ENCODE data around the gene CDC42BPG.
A peak's percentile ranks its signal among the peaks of the same experiment; 100 is the strongest.

Gene CDC42BPG

DNA sequence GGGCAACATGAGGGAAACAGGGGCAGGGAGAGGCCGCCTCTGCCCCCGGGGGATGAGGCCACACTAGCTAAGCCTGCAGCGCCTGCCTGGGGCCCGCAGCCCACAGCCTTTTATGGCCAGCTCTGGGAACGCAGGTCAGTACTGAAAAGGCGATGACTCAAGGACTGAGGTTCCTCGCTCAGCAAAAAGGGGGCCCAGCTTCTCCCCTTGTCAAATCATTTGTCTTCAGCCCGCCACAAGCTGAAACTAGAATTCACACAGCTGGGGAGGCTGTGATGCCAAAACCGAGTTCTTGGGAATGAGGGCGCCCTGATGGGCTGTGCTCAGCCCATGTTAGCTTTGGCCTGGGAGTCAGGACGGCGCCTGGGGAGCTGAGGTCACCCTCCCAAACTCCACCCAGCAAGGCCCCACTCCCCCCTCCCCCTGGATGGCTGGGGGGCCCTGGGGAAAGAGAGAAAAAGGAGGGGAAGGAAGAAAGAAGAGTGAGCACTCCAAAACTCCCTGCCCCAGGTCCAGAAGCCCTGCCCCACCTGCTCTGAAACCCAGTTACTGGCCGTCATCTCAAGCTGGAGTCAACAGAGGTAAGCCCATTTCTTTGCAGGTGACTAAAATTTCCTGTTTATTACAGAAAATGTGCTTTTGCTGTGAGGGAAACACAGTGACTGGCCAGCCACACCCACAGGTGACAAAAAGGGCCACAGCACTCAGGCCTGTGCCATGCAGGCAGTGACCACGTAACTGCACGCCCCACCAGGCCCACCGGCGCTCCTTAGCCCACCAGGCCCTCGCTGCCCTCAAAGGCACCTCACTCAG lies 20.2 kb upstream of the CDC42BPG start:
- no peak for DNase-seq

DNA sequence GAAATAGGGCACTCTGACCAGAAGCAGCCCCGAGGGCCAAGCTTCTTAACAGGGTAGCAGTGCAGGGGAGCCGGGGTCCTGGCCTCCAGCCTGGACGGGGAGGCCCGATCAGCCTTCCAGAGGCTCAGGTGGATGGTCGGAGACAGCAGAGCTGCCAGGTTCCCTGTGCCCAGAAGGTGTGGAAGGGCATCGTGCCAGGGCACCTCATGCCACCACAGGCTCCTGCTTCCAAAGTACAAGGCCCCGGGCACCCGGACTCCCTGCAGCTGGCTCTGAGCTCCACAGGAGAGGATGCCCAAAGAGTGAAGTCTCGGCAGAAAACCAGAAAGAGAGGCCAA lies 19.7 kb upstream of the CDC42BPG start:
- DNase-seq: no peak

DNA sequence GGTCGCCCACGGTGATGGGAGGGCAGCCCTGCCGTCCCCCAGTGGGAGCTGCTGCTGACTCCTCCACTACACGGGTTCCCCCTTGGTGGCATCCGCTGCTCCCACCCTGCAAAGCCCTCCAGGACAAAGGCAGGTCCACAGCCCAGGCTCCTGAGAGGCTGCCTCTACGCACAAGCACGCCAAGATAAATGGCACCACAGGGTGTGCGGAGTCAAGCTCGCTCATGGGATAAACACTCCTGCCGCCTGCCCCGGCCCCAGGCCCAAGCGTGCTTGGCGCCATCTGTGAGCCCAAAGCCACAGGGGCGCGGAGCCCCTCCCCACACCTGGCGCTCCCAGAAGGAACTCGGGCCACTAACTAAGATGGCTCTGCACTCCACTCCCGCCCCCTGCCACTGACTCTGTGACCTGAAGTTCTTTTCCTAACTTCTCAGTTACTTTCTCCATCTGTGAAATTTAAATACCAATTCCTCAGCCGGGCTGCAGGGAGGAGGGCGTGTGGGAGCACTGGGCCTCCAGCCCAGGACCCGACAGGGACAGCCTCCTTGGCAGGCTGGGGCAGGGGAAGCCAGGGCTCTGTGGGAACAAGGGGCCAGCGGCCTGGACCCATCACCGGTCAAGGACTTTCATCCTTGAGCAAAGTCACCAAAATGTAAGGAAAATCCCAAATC lies 19.1 kb upstream of the CDC42BPG start:
- no peak for DNase-seq

DNA sequence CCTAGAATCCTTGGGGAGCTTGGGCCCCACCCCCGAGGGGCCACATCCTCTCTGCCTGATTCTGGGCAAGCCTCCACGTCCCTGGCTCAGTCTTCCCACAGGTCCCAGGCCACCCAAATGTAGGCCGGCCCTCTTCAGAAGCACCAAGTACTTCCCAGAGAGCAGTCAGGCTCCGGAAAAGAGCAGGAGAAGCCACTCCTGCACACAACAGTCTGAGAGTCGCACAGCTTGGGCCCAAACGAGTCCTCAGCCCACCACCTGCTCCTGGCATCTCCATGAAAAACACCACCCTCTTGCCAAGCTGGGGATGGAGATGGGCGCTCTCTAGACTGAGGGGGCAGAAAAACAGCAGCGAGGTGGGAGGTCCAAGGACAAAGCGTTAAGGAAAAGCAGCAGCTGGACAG lies 18.5 kb upstream of the CDC42BPG start:
- DNase-seq: no peak

DNA sequence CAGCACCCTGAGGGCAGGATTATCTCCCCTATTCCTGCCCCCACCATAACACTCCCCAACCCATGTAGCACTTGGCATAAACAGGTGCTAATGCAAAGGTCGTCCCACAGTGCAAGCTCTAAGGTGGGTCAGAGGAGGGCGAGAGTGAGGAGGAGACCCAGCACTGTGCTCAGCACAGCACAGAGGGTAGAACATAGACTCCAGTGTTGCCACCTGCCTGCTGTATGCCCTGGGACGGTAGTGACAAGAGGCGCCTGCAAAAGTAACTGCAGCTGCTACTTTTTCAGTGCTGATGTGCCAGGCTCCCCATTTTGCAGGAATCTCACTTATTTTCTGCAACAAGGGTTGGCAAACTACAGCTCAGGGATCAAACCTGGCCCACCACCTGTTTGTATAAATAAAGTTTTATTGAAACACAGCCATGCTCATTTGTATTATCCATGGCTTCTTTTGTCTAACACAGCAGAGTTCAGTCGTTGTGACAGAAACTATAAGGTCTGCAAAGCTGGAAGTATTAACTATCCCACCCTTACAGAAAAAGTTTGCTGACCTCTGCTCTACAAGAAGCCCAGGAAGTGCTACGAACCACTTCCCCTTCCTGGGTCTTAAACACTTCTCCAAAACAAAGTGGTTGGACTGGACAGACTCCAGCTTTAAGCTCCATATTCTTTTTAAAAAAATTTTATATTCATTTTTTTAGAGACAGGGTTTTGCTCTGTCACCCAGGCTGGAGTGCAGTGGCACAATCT lies 16.9 kb upstream of the CDC42BPG start:
- no peak for DNase-seq

DNA sequence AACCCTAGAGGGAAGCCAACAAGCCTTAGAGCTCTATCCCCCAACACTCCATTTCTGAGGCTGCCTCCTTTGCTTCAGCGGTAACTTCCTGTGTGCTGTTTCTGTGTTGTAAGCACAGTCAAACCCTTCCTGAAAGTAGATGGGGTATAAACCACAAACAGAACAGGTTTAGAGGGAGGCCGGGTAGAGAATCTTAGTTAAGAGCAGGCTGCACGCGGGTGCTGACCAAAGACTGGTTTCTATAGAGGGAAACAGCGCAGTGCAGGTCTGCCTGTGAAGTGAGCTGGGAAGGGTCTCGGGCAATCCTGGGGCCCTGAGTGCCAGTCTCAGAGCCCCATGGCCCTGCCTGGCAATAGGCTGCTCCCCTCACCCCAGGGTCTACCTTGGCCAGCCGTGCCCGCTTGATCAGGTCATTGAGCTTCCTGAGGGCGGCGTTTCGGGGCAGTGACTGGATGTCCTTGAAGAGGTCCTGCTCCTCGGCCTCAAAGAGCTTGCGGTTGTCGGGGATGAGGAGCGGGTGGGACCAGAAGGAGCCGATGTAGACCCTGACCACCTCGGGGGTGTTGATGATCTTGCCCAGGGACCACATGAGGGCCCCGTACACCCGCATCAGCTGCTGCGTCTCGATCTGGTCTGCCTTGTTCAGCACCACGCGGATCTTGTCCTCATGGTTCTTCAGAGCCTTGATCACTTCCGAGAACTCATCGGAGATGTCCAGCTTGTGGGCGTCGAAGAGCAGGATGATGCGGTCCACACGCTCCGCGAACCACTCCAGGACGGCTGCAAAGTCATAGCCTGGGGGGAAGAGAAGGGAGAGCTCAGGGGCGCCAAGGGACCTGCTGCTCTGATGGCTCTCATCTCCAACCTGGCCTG lies 15.3 kb upstream of the CDC42BPG start:
- DNase-seq: no peak

DNA sequence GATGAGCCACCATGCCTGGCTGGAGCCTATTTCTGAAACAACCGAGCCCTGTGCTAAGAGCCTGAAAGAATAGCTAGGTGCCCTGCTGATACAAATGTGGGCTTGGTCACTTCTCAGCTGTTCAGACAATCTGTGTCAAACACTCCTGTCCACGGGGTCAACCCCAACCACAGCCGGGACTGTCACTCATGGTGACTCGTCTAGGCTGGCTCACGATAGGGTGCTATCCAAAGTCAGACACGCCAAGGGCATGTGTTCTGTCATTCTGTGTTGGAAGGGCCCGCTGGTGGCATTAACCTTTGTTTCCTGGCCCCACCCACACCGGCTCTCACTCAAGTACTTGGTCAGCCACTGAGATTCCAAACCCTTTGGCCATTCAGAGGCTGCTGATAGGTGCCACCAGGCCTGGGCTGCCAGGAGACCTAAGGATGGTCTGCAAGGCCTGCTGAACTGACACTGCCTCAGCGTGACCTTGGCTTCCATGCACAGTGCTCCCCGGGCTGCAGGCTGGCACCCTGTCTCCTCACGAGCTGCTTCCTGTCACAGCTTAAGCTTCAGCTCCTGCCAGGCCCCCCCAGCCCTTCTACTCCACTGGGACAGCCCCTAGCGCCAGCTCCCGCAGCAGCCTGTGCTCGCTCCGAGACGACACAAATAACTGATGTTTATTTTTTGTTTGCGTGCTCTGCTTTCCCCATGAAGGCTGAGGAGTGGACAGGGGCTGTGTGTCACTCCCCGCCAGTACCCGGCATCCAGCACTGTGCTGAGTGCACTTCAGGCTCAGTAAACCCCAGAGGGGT lies 14.2 kb upstream of the CDC42BPG start:
- DNase-seq: no peak

DNA sequence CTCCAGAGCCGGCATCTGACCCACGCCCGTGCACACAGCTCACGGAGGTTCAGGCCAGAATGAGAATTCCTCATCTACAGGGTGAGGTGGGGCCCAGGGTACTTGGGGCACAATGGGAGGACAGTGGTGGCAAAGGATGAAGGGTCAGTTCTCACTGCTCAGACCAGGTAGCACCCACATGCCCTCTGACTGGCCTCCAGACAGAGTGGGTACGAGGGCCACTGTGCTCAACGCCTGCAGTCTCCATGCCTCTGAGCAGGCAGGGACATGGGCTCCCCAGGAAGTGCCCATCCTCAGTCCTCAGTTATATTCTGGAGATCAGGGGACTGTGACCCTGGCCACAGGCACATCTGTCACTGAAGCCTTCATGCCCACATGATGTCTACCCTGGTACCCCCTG lies 13.0 kb upstream of the CDC42BPG start:
- no peak for DNase-seq

DNA sequence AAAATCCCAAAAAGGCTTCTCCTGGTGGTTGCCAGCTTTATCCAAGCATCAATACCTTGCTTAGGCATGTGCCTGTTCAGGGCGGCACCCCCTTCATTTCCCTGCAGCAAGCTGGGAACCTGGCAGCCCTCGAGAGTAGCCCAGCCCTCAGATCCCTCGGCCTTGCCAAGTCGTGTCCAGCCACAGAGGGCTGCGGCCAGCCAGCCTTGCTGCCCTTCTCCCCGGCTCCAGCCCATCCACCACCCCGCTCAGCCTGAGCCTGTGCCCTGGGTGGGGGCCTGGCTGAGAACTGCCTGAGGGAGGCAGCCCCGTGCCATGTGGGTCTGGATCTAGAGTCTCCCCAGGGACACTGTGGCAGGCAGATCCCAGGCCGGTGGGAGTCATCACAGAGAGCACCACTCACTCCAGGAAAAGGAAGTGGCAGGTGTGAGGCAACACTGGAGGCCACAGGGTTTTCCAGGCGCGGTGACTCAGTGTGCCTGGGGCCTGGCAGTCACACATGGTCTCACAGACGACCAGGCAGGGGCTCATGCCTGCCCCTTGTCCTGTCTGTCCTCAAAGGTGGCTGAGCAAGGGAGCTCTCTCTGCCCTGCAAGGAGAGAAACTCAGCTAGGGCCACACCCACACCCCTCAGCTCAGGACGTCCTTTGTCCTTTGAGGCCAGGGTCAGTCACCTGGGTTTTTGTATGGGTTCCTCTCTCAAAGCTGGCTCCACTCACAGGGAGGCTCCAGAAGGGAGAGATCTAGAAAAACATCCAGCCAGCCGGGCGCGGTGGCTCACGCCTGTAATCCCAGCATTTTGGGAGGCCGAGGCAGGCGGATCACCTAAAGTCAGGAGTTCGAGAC lies 12.2 kb upstream of the CDC42BPG start:
- peak in 1 of 2 donors; percentile 22 for DNase-seq

DNA sequence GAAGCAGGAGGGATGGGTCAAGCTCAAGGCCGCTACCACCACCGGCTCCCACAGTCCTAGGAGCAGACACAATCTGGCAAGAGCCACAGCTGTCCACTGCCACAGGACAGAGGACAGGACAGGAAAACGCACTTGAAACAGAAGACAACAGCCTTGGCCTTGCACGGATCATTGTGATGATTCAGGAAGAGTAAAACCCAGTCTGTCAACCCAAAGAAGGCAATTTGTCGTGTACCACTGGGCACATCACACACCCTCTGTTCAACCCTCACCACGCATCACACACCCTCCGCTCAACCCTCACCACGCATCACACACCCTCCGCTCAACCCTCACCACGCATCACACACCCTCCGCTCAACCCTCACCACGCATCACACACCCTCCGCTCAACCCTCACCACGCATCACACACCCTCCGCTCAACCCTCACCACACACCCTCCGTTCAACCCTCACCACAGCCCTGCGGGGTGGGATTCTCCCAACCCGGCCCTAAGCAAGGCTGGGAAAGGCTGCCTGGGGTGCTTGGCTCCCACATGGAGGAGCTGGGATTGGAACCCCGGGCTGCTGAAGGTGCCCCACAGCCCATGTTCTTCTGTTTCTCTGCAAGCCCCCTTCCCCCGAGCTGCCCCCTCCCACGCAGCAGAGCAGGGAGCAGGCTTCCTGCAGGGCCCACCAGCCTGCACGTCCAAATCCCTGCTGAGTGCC lies 11.3 kb upstream of the CDC42BPG start:
- no peak for DNase-seq

DNA sequence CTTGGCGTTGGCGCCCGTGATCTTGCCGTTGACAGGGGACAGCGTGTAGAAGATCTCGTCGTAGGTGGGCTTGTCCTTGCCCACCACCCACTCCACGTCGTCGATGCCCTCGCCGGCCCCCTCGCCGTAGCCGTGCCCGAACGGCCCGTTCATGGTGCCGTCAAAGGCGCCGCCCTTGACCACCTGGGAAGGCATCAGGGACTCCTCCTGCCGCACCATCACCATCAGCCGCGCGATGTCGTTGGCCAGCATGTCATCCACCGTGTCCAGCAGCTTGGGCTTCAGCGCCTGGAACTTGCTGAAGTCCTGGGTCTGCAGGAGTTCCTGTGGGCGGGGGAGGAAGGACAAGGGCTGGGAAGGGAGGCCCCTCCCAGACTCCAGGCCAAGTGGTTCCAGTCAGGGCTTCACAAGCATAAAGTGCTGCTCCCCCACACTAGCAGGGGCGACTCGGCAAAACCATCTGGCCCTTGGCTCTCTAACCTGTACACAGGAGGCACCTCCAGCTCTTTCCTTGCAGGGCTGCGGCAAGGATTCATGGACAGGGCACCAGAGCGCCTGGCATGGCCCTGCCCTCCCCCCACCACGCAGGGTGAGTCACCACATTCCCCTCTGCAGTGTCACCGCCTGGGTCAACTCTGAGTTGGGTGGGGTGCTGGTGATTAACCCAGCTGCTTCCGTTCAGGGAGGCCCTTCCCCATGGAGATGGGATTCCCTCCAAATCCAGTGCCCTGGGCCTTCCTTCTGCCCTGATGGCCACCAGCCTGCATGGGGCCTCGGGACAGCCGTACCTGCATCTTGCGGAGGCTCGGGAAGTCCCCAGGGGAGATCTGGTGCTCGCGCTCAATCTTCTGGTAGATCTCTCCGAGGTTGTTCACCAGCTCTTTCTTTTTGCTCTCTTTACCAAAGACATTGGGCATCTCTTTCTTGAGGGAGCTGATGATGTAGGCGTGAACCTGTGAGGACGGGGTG lies 10.4 kb upstream of the CDC42BPG start:
- DNase-seq: no peak

DNA sequence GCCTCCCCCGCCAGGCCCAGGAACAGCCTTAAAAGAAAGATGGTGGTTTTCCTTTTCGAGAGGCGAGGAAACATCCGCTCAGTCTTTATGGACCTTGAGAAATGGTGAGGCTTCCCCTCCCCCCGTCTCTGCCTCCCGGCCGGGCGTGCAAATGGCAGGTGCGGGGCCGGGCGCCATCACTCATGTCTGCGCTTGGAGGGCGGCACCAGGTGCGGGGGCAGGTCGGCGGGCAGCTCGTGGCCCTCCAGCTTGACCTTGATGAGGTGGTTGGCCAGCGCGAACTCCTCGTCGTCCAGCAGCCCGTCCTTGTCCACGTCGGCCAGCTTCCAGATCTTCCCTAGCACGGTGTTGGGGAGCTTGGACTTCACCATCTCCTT lies 9.7 kb upstream of the CDC42BPG start:
- no peak for DNase-seq

DNA sequence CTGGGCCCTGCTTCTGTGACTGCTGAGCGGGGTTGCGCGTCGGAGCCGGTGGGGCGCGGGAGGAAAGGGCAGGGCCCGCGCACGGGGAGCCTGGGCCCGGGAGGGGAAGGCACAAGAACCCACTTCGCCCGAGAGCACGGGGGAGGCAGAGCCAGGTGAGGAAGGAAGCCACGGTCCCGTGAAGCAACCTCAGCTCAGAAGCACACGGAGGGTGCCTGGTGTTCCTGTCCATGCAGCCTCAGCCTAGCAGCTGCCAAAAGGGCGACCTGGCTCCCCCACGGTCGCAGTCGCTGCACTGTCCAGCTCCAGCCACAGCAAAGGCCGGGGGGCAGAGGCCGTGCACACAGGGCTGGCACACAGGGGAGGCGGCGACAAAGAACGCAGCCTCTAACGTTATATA lies 9.3 kb upstream of the CDC42BPG start:
- DNase-seq: no peak

DNA sequence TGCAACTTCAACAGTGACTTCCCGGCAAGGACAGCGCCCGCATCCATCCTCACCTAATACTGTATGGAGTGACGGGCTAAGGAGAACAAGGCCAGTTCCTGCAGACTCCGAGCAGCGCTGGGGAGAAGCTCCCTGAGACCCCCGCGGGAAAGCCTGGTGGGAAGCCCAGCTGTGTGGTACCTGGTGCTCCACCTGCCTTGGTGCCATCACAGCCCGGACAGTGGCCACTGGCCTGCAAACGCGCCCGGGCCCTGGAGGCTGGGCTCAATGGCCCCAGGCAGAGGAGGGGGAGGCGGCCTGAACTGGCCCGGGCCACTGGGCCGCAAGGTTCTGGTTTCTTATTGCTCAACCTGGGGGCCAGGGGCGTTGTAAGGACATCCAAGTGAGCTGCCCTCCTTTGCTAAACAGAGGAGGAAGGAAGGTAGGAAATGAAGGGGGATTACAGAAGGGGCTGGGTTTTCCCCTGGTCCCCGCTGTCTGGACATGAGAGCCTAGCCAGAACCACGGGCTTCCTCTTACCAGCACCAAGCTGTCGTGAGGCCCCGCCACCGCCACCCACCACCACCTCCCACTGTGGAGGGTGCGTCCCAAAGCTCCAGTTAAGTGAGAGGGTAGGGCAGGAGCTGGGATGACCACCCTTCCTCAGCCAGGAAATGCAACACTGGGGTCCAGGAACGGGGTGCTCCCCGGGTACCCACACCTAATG lies 8.5 kb upstream of the CDC42BPG start:
- DNase-seq: no peak

DNA sequence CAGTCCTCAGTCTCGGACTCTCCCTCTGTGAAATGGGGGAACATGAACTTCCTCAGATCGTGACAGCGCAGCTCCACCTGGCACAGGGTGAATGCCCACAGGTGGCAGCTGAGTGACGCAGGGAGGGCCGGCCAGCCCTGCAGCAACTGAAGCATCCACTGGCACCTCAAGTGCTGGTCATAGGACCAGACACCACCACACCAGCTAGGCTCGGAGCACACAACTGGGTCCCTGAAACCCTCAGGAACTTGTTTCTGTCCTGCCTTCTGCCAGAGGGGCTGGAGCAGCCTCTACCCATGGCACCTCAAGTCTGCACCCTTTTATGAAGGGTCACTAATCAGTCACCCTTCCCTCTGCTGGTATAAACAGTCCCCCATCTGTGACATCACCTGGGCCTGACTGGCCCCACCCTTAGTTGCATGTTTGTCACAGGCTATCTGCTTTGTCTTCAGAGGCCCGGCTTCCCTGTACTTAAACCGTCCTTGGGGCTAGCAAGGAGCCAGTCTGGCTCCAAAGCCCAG lies 7.4 kb upstream of the CDC42BPG start:
- DNase-seq: no peak

DNA sequence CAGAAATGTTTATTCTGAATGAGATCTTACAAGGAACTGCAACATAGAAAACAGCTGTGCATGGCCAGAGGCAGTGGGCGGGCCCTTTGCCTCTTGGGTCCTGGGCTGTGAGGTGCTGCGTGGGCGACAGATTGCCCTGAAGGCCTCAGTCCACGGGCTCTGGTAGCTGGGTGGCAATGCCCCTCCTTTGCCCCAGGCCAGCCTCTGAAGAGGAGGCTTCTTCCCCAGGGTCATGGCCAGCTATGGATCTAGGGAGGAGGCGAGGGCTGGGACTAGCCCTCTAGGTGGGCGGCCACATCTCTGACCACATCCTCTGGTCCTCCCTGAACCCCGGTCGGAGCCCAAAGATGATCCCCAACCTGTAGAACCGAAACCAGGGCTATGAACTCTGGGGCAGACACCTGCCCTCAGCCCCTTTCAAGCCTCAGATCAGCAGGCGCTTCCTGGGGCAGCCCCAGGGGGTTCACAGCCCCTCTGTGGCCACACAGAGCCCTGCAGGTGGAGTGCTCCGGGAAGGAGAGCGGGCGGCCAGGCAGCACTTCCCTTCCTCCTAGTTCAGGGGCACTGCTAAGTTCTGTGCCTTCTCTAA lies 6.6 kb upstream of the CDC42BPG start:
- DNase-seq: no peak

DNA sequence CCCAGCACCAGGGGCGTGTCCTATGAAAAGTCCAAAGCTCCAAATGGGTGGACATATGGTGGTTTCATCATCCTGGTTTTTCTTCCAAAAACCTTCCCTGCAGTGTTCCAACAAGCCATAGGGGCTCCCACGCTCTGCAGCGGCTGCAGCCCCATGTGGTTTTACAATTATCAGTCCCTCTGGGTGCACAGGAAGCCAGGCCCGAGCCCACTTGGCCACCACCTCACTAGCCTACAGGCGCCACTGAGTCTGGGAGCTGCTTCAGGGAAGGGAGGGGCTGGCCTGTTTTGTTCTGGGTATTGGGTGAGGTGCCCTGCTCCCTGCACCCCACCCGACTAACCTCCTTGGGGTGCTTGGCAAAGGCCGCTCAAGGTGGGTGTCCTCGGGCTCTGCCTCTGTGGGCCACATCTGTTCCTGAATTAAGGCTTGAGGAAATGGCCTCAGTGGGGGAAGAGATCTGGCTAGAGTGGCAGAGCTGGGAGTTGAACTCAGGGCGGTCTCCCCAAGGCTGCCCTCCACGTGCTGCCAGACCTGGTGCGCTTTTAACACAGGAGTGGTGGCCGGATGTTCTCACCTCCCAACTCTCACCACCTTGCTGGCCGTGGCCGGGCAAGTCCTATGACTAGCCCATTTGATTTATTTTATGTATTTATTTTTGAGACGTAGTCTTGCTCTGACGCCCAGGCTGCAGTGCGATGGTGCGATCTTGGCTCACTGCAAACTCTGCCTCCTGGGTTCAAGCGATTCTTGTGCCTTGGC lies 5.3 kb upstream of the CDC42BPG start:
- no peak for DNase-seq

Data from hippocampal formation (tissue), 2 donors.